IMR-90 (cell line): ENCODE measurements around the gene ADGRD1. TPM values are rescaled to one million over a fixed set of nuclear protein-coding genes. Genes with fewer than 3 reads are reported as not detected.

Experiments used
- ATAC-seq: fragments of 200-7000 bp; cut with Tn5 transposase; 2 replicates; pipeline ENCODE4 v1.9.1; 2020; ENCODE audit warnings: low read depth, mild to moderate bottlenecking, moderate library complexity
- BruUV-seq: library from RNA; stranded (reverse); fragments of 400-500 nt; replicated peaks from 2 replicates; lab custom pipeline; 2021; lab: Mats Ljungman, UMichigan
- CTCF ChIA-PET: fragments of 300-600 bp; formaldehyde crosslinking; extraction: SDS; loops from one replicate; lab custom pipeline; 2021; ENCODE audit warnings: antibody characterized with exemption; lab: Yijun Ruan, JAX
- POLR2A ChIA-PET: fragments of 300-600 bp; sonication (Branson Sonifier 250); formaldehyde crosslinking; loops from one replicate; lab custom pipeline; 2022; ENCODE audit warnings: antibody characterized with exemption; ENCODE audit not compliant: unreplicated experiment; lab: Charles Lee
- DNase-seq: peaks from one replicate; pipeline ENCODE4 v3.0.0; 2013
- H2AFZ ChIP-seq: replicated peaks from 2 replicates; pipeline ENCODE3; 2013; ENCODE audit warnings: low read length, mild to moderate bottlenecking; ENCODE audit not compliant: poor library complexity
- H2AK5ac ChIP-seq: 2 replicates; pipeline ENCODE4 v1.6.1; 2013; ENCODE audit warnings: low read depth, low read length, inconsistent platforms
- H2AK9ac ChIP-seq: replicated peaks from 2 replicates; pipeline ENCODE3; 2013; ENCODE audit warnings: mild to moderate bottlenecking, low read depth, low read length, moderate library complexity; ENCODE audit not compliant: poor library complexity
- H2BK120ac ChIP-seq: 2 replicates; pipeline ENCODE4 v1.6.1; 2013; ENCODE audit warnings: low read depth, low read length, inconsistent platforms
- H2BK15ac ChIP-seq: 3 replicates; pipeline ENCODE4 v1.6.1; 2013; ENCODE audit warnings: low read depth, low read length, inconsistent platforms
- H2BK20ac ChIP-seq: 2 replicates; pipeline ENCODE4 v1.6.1; 2013; ENCODE audit warnings: low read depth, mild to moderate bottlenecking, inconsistent platforms, low read length, moderate library complexity
- H2BK5ac ChIP-seq: 2 replicates; pipeline ENCODE4 v1.6.1; 2013; ENCODE audit warnings: mild to moderate bottlenecking, low read depth, low read length, inconsistent platforms; ENCODE audit not compliant: poor library complexity, severe bottlenecking
- H3K14ac ChIP-seq: replicated peaks from 2 replicates; pipeline ENCODE4 v1.6.1; 2013; ENCODE audit warnings: low read depth, low read length, inconsistent platforms
- H3K18ac ChIP-seq: 2 replicates; pipeline ENCODE4 v1.6.1; 2013; ENCODE audit warnings: low read depth, low read length, control low read depth
- H3K23ac ChIP-seq: 2 replicates; pipeline ENCODE4 v1.6.1; 2013; ENCODE audit warnings: low read depth, low read length, inconsistent platforms
- H3K27ac ChIP-seq: 2 replicates; pipeline ENCODE4 v1.5.1; 2013; ENCODE audit warnings: mild to moderate bottlenecking, control low read depth, low read length; ENCODE audit not compliant: insufficient read depth
- H3K27me3 ChIP-seq: 2 replicates; pipeline ENCODE4 v1.6.1; 2013; ENCODE audit warnings: low read length; ENCODE audit not compliant: control insufficient read depth, insufficient read depth
- H3K36me3 ChIP-seq: 2 replicates; pipeline ENCODE4 v1.6.1; 2013; ENCODE audit warnings: low read length, mixed read lengths; ENCODE audit not compliant: control insufficient read depth, insufficient read depth
- H3K4ac ChIP-seq: 2 replicates; pipeline ENCODE4 v1.6.1; 2013; ENCODE audit warnings: low read depth, low read length, inconsistent platforms
- H3K4me1 ChIP-seq: 2 replicates; pipeline ENCODE4 v1.6.1; 2013; ENCODE audit warnings: low read length, mixed read lengths; ENCODE audit not compliant: control insufficient read depth, insufficient read depth
- H3K4me2 ChIP-seq: 2 replicates; pipeline ENCODE4 v1.6.1; 2013; ENCODE audit warnings: low read depth, mild to moderate bottlenecking, control low read depth, low read length, moderate library complexity
- H3K4me3 ChIP-seq: 2 replicates; pipeline ENCODE4 v1.5.1; 2013; ENCODE audit warnings: low read depth, mild to moderate bottlenecking, control low read depth, low read length, moderate library complexity; ENCODE audit not compliant: insufficient read depth
- H3K56ac ChIP-seq: 2 replicates; pipeline ENCODE4 v1.6.1; 2013; ENCODE audit warnings: low read length, inconsistent platforms; ENCODE audit not compliant: insufficient read depth; ENCODE audit errors: extremely low read depth
- H3K79me1 ChIP-seq, 2 experiments: 2 replicates each; pipeline ENCODE4 v1.6.1; 2013; ENCODE audit warnings: low read length in 2 of 2, inconsistent platforms in 1 of 2, low read depth in 1 of 2
- H3K9ac ChIP-seq: 2 replicates; pipeline ENCODE4 v1.6.1; 2013; ENCODE audit warnings: low read depth, low read length, control low read depth
- H3K9me1 ChIP-seq: 2 replicates; pipeline ENCODE4 v1.6.1; 2013; ENCODE audit warnings: low read length, inconsistent platforms; ENCODE audit not compliant: insufficient read depth
- H3K9me3 ChIP-seq: 2 replicates; pipeline ENCODE4 v1.6.1; 2013; ENCODE audit warnings: low read length; ENCODE audit not compliant: control insufficient read depth, insufficient read depth
- H4K20me1 ChIP-seq: 2 replicates; pipeline ENCODE4 v1.6.1; 2013; ENCODE audit warnings: low read length, inconsistent platforms; ENCODE audit not compliant: insufficient read depth
- H4K5ac ChIP-seq: 2 replicates; pipeline ENCODE4 v1.6.1; 2013; ENCODE audit warnings: mild to moderate bottlenecking, low read depth, low read length, control low read depth
- H4K8ac ChIP-seq, 2 experiments: 2 replicates each; pipeline ENCODE4 v1.6.1; 2013; ENCODE audit warnings: low read depth in 2 of 2, low read length in 2 of 2, control low read depth in 1 of 2, inconsistent platforms in 1 of 2
- H4K91ac ChIP-seq: 2 replicates; pipeline ENCODE4 v1.6.1; 2013; ENCODE audit warnings: low read depth, low read length, inconsistent platforms; ENCODE audit not compliant: insufficient read depth
- BHLHE40 ChIP-seq: fragments of 150-350 bp; IDR thresholded peaks from 2 replicates; pipeline ENCODE4 v1.6.1; 2016; ENCODE audit warnings: mild to moderate bottlenecking, low read depth, low read length
- CEBPB ChIP-seq: IDR thresholded peaks from 2 replicates; pipeline ENCODE4 v1.6.1; 2012; ENCODE audit warnings: low read depth, low read length, improper control_type of control experiment
- CTCF ChIP-seq: conservative IDR thresholded peaks from 2 replicates; pipeline ENCODE4 v1.5.1; 2012; ENCODE audit warnings: mild to moderate bottlenecking, low read depth, low read length, improper control_type of control experiment
- ELK1 ChIP-seq: fragments of 150-350 bp; IDR thresholded peaks from 2 replicates; pipeline ENCODE4 v1.6.1; 2016; ENCODE audit warnings: low read depth, mild to moderate bottlenecking, low read length, moderate library complexity, borderline replicate concordance
- MAFK ChIP-seq: IDR thresholded peaks from 2 replicates; pipeline ENCODE4 v1.6.1; 2012; ENCODE audit warnings: low read depth, low read length, improper control_type of control experiment
- MAZ ChIP-seq: IDR thresholded peaks from 2 replicates; pipeline ENCODE4 v1.6.1; 2012; ENCODE audit warnings: low read depth, mild to moderate bottlenecking, low read length, improper control_type of control experiment, moderate library complexity, borderline replicate concordance
- MXI1 ChIP-seq: IDR thresholded peaks from 2 replicates; pipeline ENCODE4 v1.6.1; 2012; ENCODE audit warnings: low read depth, mild to moderate bottlenecking, low read length, moderate library complexity, borderline replicate concordance
- POLR2A ChIP-seq: IDR thresholded peaks from 2 replicates; pipeline ENCODE4 v1.6.1; 2012; ENCODE audit warnings: mild to moderate bottlenecking, low read depth, low read length
- RAD21 ChIP-seq: IDR thresholded peaks from 2 replicates; pipeline ENCODE4 v1.6.1; 2012; ENCODE audit warnings: low read length, improper control_type of control experiment
- RCOR1 ChIP-seq: IDR thresholded peaks from 2 replicates; pipeline ENCODE4 v1.6.1; 2012; ENCODE audit warnings: mild to moderate bottlenecking, low read length, improper control_type of control experiment; ENCODE audit not compliant: insufficient replicate concordance
- SMC3 ChIP-seq: fragments of 150-350 bp; IDR thresholded peaks from 2 replicates; pipeline ENCODE4 v1.6.1; 2016; ENCODE audit warnings: low read depth, mild to moderate bottlenecking, antibody characterized with exemption, low read length, moderate library complexity
- WGBS, 2 experiments: methylation state at CpG; one replicate each; pipeline versions ENCODE4 v1.1.5 to v1.1.7; 2013; ENCODE audit warnings: missing lambda C conversion rate in 2 of 2; ENCODE audit not compliant: insufficient read length in 1 of 2; ENCODE audit errors: extremely low coverage in 2 of 2; 5-methylcytosine and 5-hydroxymethylcytosine counted together
- dilution Hi-C: fragments of 300-500 bp; cut with HindIII; formaldehyde crosslinking; loops from one replicate; pipeline ENCODE4 v1.14.3; 2018; ENCODE audit warnings: low sequenced_read_pairs; ENCODE audit not compliant: unreplicated experiment
- in situ Hi-C: fragments of 300-500 bp; cut with MboI; formaldehyde crosslinking; loops from 3 replicates; pipeline ENCODE4 v1.14.3; 2019; ENCODE audit warnings: low sequenced_read_pairs, inconsistent platforms, mixed read lengths
- intact Hi-C: fragments of 100-400 bp; cut with micrococcal nuclease; formaldehyde crosslinking; loops from 2 replicates; pipeline ENCODE4 v1.10.0; 2022
- polyA plus RNA-seq, 3 experiments: library from polyadenylated mRNA; depleted of rRNA; stranded (reverse); fragments of >200 nt; gene quantifications; 2 replicates each; pipeline ENCODE4 v1.2.3, GENCODE V29; 2012; ENCODE audit warnings: low replicate concordance in 1 of 3
- total RNA-seq: library from RNA; depleted of rRNA; stranded (reverse); fragments of >200 nt; gene quantifications from 2 replicates; pipeline ENCODE4 v1.2.3, GENCODE V29; 2012
- TF ChIP-seq, protein P1 (sequence below): fragments of 150-350 bp; IDR thresholded peaks from 2 replicates; pipeline ENCODE4 v1.6.1; 2017; ENCODE audit warnings: mild to moderate bottlenecking, antibody characterized with exemption, low read length, low read depth

ADGRD1 gene
- total and polyA plus RNA-seq, 2 of the 4 experiments (the other 2 are of a cell fraction): not detected

- no peak for TF ChIP-seq CEBPB
These were observed 142.3 kb downstream of the ADGRD1 start (continued) for GRCh38 chr12:131095826-131096680.

- no peak overlapping the region for H3K27ac ChIP-seq
- ChIA-PET CTCF (no interaction called here), POLR2A (no interaction called here)
- H3K9me3 ChIP-seq: peaks cover 64% of the 10 kb centered on the region
- no peak overlapping the region for H4K8ac ChIP-seq
- H3K56ac ChIP-seq: no peak overlapping the region
- H3K4me3 ChIP-seq: no peak overlapping the region
- no peak overlapping the region for H2BK15ac ChIP-seq
- no peak overlapping the region for H3K9ac ChIP-seq
- H3K79me1 ChIP-seq: no peaks in the 10 kb centered on the region
- ATAC-seq: no peak
- BruUV-seq: no TSS peak
- no peaks in the 10 kb centered on the region for H4K20me1 ChIP-seq
- H3K23ac ChIP-seq: no peak overlapping the region
- dilution Hi-C loops (no loop called here), in situ Hi-C loops (no loop called here), intact Hi-C loops (no loop called here)
- H2BK20ac ChIP-seq: no peak overlapping the region
- no peaks in the 10 kb centered on the region for H3K4me1 ChIP-seq
- no peak overlapping the region for H3K14ac ChIP-seq
- no peak overlapping the region for H4K91ac ChIP-seq
- no peak overlapping the region for H2BK120ac ChIP-seq
- no peak overlapping the region for H3K4me2 ChIP-seq
- no peaks in the 10 kb centered on the region for H3K27me3 ChIP-seq
- no peak overlapping the region for H2BK5ac ChIP-seq
- H4K5ac ChIP-seq: no peak overlapping the region
- DNase-seq: no peak
- 53% methylated on average over 6 of the region's 13 CpGs; no CpG with 5 or more reads in 1 of the 2 experiments for WGBS, 2 experiments
- no peak overlapping the region for H2AFZ ChIP-seq
- no peaks in the 10 kb centered on the region for H3K9me1 ChIP-seq
- no peaks in the 10 kb centered on the region for H3K36me3 ChIP-seq
- no peak overlapping the region for H2AK5ac ChIP-seq
- H3K4ac ChIP-seq: no peak overlapping the region
- H2AK9ac ChIP-seq: no peak overlapping the region
- H3K18ac ChIP-seq: no peak overlapping the region
- no peak for TF ChIP-seq BHLHE40
- TF ChIP-seq POLR2A: no peak
- TF ChIP-seq ELK1: no peak
- TF ChIP-seq RAD21: no peak
- TF ChIP-seq, protein P1, sequence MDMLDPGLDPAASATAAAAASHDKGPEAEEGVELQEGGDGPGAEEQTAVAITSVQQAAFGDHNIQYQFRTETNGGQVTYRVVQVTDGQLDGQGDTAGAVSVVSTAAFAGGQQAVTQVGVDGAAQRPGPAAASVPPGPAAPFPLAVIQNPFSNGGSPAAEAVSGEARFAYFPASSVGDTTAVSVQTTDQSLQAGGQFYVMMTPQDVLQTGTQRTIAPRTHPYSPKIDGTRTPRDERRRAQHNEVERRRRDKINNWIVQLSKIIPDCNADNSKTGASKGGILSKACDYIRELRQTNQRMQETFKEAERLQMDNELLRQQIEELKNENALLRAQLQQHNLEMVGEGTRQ: no peak
- no peak for TF ChIP-seq RCOR1
- TF ChIP-seq CTCF: no peak
- no peak for TF ChIP-seq SMC3
- no peak for TF ChIP-seq MXI1
- no peak for TF ChIP-seq CEBPB
- TF ChIP-seq MAFK: no peak
- TF ChIP-seq MAZ: no peak
These were observed 143.0 kb downstream of the ADGRD1 start for GRCh38 chr12:131096681-131097181.
